NCI-H2196 treated with DMSO at 0.1 percent for 48 hours (cell line): Measurements from ENCODE around the gene SLC1A4.
A peak's percentile ranks its signal among the peaks of the same experiment; 100 is the strongest.
"Not testable (repeated sequence)": the region's sequence is repeated elsewhere in the genome, so short reads cannot be mapped to it uniquely, and the experiment has no call there.

Source experiments
- DNase-seq: peaks from one replicate; lab custom pipeline; 2025; ENCODE audit not compliant: unreplicated experiment; lab: John Stamatoyannopoulos, UW

SLC1A4 gene

DNA sequence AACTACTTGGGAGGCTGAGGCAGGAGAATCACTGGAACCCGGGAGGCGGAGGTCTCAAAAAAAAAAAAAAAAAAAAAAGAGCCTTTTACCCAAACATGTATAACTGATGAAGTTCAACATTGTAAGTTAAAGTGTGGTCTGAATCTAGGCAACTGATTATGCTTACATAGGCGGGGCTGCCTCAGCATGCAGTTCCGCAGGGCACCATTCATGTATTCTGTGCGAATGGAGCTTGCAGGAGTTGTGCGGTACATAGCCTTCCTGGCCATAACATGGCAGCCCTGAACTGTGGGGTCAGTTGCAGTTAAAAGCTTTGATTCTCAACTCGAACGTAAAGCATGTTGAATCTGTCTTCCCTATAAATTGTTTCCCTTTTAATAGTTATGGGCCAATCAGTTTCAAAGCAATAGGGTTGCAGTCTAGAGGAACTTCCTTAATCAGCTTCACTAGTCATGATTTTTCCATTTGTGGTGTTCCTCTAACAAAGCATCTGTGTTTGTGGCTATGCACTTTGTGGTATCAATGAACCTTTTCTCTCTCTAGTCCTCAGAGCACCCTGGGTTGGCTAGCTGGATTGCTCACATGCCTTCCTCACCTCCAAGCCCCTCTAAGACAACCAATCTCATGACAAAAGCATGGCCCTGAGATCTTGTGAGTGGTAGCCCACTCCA, 36.4 kb downstream of the SLC1A4 start:
- DNase-seq = no peak

DNA sequence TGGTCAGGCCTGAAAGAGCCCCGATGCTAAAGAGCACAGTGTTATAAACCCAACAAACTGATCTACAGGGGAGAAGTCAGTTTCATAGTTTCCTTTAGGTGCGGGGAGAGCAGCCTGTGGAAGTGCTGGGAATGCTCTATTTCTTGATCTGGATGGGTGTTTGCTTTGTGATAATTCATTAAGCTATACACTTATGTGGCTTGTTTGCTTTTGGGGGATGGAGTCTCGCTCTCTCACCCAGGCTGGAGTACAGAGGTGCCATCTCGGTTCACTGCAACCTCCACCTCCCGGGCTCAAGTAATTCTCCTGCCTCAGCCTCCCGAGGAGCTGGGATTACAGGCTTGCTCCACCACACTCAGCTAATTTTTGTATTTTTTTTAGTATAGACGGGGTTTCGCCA, 37.0 kb downstream of the SLC1A4 start:
- no peak for DNase-seq

DNA sequence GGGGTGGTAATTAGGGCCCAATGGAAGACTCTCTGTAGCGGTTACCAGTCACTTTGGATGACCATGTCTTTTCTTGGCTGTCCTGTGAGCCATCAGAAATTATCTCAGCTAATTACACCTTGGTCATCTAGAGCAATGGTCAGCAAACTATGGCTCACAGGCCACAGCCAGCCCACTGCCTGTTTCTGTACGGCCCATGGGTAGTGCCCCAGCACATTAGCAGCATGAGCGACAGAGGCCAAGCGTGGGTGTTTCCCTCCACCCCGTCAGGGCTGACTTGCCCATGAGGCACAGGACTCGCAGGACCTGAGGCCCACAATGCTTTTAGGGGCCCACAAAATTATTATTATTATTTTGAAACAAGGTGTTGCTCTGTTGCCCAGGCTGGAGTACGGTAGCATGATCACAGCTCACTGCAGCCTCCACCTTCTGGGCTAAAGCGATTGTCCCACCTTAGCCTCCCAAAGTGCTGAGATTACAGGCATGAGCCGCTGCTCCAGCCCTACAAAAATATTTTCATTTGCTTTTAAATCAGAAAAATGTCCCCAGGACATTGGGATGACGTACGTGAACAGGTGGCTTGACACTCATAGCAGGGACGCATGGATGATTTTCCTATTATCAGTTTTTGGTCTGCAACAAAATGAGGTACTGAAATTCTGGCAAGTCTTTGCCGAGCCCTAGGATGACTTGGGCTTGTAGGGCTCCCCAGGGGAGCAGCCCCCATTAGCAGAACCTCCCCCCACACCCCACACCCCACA, 37.7 kb downstream of the SLC1A4 start:
- DNase-seq = no peak

DNA sequence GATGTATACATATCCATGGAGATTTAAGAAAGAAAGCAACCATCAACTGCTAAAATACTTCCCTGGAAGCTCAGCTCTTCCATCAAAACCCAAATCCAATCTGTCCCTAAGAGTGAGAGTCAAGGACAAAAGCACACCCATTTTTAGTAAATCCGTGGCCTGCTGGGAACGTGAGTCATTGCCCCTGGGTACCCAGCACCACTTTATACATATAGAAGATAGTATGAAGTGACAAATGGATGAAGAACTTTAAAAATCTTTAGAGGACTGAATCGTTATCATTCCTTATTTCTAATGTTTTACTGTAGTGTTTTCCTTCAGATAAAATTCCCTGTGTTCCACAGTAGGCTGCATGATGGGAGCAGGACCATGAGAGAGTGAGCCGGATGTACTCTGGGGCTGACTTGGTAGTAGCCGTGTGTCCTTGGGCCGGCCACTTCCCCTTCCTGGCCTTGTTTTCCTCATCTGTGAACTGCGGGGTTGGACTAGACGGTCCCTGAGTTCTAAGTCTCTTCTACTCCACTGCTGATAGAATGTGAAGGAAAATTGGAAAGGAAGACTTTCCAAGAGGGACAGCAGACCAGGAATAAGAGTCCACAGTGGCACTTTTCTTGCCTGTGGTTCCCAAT, 38.5 kb downstream of the SLC1A4 start:
- DNase-seq = no peak

DNA sequence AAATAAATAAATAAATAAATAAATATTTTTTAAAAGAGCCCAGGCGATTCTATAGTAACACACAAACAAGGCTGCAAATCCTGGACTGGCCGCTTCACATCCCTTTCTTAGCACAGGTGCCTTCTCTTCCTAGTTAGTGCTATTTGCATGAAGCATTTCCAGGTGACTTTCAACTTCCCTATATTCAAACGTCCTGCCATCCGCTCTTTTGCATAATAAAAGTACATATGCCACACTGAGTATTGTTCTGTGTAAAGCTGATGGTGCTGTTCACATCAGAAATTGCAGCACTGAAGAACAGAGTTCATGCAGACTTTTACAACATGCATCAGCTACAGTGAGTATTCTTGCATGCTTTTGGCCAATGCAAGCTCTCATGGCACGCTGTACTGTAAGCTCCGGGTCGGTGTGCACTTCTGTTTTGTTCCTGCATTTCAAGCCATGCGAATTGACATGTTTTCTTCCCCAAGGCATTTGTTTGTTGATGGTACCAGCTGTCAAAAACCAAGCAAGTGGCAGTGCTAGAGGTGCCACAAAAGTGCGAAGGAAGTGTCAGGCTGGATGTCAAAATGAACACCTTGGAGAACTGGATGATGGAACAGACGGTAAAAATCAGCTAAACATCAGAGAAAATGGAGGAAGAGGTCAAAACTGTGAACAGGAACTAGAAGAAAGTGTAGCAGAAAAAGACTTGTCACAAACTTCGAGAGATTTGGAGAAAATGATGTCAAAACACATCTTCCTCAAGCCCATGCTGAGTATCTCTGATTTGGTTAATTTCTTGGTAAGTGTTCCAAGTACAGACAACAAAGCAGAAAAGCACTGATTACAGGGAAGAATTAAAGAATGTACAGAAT, 41.5 kb downstream of the SLC1A4 start:
- no peak for DNase-seq

DNA sequence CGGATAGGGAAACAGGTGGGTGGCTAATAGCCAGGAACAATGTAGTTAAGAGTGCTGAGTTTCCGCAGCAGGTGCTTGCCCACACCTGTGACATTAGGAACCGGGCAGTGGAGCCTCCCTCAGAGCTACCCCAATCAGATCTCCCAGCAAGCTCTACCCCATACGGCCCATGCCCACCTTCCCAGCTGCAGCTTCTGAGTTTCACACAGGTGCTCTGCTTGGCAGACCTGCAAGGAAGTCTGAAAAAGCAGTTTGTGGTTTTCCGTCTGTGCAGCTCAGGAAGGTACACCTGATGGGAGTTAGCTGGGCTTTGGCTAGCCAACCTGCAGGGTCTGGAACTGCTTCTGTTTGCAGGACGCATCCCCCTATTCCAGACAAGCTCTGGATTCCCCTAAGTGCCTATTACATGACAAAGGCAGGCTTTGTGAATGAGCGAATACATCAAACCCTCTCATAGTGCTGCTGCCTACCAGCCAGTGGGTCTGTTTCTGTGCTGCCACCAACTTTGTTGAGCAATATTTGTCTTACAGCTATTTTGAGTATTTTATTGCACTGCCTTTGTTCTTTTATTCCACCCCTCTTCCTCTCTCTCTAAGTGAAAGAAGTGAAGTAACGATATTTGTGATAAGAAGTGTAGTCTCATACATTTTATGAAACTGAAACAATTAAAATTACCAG, 42.3 kb downstream of the SLC1A4 start:
- peak; percentile 46 for DNase-seq

DNA sequence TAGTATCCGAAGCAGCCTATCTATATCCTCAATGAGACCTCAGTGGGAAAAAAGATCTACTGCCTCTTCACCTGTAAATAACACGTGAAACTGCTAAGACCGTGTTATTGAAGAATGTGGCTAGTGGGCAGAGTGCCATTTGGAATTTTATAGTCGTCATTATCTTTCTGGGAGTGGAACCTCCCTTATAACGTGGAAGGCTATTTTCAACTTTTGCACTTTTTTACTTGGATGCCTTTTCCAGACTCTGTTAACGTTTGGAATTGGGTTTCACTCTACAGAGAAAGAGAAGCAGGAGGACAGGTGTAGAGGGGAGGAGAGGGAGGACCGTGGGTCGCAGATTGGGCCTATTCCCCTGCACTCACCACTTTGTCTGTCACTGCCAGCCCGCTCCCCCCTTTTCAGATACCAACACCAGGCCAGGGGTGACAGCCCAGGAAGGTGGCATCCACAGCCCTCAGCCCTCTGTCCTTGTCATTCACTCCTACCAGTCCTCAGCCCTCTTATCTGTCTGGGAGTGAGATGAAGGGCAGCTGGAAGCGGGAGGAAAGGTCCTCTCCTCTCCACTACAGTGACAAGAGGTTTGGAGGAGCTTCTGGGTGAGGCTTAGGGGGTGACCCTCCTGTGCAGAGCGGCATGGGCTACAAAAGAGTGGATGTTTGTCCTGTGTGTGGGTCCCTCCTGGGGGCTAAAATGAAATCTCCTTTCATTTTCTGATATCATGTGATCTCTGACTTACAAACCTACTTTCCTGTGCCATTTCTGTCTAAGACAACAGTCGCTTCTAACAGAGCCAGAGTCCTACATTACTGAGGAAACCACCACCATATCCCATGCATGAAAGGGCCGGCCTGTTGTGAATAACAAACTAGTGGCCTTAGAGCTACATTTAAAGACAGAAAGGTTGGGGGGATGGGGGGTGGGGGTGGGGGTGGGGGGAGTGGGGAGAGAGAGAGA, 43.1 kb downstream of the SLC1A4 start:
- DNase-seq = no peak

DNA sequence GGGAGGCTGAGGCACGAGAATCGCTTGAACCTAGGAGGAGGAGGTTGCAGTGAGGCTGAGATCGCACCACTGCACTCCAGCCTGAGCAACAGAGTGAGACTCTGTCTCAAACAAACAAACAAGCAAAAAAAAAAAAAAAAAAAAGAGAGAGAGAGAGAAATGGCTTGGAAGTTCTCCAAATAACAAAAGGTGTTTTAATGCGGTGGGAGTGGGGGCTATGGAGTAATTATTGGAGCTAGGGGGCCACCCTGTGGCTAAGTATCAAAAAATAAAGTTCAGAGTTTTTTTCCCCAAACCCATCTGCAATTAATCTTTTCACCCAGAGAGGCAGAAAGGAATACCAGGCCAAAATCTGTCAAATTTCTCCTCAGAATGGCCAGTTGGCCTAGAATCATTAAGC, 44.0 kb downstream of the SLC1A4 start:
- DNase-seq = no peak

DNA sequence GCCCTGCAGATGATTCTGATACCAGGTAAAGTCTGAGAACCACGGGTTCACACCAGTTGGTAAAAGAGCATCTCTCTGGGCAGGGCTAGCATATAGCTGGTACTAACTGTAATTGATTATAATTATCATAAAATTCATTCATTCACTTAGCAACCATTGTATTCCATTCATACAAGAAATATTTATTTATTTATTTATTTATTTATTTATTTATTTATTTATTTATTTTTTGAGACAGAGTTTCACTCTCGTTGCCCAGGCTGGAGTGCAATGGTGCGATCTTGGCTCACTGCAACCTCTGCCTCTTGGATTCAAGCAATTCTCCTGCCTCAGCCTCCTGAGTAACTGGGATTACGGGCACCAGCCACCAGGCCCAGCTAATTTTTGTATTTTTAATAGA, 44.5 kb downstream of the SLC1A4 start:
- not testable (repeated sequence) for DNase-seq

DNA sequence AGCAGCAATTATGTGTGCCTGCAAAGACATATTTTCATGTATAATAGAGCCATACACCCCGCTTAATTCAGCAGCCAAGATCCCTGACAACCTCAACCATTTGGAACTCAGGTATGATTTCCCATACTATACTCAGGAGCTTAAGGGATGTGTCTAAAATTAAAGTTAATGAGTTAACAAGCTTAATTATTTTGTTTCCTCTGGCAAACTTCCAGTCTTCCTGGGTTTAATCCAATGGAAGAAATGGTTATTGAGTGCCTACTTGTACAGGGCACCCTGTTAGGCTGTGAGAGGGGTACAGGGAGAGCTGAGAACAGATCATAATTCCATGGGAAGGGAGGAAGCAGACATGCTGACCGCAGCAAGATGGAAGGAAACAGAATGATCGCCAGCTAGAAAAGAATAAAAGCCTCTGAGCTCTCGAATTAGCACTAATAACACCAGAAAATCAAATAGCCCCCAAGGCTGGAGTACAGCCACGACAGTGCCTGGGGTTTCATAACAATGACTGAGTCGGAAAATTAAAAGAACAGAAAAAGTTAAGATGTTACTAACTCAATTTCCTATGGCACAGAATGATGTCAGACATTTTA, 46.2 kb downstream of the SLC1A4 start:
- no peak for DNase-seq

DNA sequence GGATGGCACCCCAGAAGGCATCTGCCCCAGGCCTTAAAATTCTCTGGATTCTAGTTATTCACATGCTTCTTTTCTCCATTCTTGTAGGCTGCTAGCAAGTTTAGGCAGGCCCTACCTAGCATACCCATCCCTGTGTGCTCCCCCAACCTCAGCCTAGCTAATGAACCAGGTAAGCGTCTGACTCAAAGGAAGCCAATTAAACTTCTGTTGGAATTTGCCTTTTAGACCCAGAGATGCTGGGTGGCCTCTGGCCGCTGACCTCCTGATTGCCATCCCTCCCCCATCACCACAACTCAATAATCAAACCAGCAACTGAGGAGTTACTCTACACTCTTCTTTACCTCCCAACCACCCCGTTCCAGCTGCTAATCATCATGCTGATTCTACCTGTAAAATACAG, 48.0 kb downstream of the SLC1A4 start:
- no peak for DNase-seq

DNA sequence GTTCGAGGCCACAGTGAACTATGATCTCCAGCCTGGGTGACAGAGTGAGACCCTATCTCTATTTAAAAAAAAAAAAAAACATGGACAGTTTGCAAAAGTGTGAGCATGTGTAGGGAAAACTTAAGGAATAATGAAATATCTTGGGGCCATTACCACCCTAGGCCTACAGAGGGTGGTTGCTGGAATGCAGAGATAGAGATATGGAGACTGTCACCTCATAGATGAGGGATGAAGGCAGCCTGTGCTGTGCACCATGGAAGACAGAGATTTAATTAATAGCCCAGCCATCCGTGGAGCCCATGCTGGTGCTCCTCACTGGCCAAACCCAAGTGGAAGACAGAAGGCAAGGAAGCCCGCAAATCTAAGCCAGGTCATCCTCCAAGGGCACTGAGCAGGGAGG, 50.4 kb downstream of the SLC1A4 start:
- DNase-seq = no peak

DNA sequence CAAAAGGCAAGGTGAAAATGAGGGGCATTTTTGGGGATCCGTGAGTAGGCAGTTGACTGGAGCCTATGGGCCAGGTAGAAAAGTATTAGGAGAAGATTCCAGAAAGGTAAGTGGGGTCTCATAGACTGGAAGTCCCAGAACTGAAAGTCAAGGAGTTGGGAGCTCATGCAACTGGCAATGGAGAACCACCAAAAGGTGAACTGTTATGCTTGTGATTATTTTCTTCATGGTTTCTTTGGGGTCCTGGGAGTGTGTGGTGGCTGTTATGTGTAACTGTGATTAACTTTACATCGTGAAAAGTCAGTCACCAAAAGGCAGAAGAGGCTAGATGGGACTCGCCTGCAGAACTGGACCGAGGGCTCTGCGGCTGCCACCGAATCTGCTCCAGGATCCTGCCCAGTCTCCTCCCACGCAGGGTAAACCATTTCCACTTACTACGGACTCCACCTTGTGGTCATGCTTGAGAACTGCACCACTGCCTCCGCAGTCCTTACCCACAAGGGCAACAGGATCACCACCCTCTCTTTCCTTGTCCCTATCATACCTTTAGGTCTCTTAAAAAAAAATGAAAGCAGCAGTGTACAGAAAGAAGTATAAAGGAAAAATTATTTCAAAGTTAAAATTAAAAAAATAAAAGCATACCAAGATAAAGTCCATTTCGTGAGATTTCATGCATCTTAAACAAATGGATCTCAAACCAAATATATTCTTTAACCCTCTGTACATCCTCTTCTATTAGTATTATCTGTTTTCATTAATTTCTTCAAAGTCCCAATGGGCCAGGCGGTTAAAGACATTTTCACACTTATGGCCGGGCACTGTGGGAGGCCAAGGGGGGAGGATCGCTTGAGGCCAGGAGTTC, 51.4 kb downstream of the SLC1A4 start:
- peak; percentile 39 for DNase-seq

DNA sequence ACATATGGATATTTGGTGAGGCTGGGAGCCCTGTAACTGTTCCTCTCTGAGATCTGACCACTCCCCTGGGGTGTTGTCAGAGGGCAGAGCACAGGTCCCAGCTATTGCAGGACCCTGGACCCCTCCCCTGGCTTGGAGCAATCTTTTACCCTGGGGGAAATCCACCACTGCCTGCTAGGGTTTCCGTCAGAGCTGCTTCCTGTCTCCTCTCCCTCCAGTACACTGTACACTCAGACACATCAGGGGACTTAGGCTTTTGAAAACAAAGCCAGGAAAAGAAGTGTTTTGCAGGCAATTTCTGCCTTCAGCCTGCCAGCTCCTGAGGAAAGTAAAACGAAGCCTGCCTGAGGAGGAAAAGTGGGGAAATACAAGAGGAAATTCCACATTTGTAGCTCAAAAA, 53.8 kb downstream of the SLC1A4 start:
- DNase-seq = no peak

DNA sequence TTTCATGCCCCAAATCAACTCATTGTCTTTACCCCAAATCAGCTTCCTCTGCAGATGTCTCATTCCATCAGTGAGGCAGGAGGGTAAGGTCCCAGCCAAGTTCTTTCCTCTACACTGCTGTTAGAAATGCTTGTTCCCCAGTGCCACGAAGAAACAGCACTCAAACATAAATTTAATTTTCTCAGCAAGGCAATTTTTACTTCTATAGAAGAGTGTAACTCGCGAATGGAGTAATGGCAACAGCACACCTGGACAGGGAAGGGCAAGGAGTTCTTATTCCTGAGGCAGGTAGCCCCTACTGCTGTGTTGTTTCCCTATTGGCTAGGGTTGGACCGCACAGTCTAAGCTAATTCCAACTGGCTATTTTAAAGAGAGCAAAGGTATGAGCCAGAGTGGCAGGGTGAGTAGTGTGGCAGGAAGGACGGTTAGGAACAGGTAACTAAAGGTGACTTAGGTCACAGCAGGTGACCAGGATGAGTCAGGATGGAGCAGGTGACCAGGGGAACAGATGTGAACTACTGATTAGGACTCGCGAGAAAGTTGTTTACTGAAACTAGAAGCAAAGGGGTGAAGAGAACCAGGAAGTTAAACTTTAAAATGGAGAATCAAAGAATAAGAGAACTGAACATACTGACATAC, 55.0 kb downstream of the SLC1A4 start:
- no peak for DNase-seq

DNA sequence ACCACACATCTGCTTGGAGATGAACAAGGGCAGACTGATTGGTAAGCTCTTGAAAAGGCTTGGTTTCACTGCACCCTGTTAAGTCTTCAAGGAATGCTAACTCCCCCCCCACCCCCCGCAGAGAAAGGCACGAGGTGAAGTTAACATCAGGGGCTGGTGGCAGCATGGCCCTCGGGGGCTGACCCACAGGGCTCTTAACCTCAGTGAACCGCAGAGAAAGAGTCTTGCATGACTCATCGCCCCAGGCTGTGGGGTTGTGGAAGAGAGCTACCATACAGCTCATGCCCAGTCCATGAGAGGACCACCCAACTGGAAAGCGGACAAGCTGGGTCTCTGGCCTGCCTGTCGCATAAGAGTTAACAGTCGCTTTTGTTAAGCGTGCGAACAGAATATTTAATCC, 56.5 kb downstream of the SLC1A4 start:
- no peak for DNase-seq

DNA sequence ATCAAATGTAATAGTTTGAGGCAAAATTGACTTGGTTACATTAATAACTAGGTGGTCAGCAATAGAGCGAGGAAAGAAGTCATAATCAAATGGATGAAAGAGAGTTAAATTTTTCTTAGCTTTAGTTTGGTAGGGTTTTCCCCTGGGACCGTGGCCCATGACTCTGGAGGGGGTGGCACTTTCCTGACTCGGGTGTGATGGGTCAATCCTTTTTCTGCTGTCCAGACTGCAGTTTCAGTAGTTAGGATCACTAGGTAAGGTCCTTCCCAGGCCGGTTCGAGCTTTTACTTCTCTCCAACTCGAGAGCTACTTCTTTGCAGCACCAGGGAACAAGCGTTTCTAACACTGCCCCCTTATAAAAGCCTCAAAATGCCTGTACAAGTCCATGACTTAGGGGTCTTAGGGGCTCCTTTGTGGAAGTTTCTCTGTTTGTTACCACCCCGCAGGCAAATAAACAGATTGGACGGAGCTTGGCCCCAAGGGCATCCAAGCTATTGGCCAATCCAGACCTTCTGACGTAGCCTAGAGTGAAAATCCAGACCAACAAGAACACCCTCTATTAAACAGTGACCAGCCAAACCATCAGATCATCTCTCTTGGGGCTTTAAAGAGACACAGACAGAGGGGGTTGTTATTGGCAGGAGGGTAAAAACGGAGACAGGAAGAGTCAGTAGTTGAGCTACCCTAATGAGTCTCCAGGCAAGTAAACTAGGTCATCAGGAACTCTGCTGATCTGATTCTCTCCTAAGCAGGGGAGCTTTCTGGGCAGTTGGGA, 57.6 kb downstream of the SLC1A4 start:
- DNase-seq = no peak
